Spinal cord (tissue), 10 donors: ENCODE measurements around the gene NAXD. TPM values are rescaled to one million over a fixed set of nuclear protein-coding genes. Genes with fewer than 3 reads are reported as not detected.

Source experiments
- DNase-seq, 6 donors: peaks; one replicate each; pipeline versions ENCODE4 v3.0.0 to v3.0.0-alpha.2; 2013 to 2015; ENCODE audit warnings: low spot score in 6 of 6, low read depth in 4 of 6
- H3K27ac ChIP-seq: one replicate; pipeline ENCODE4 v1.5.1; 2013; ENCODE audit warnings: low read depth, low read length, control low read depth
- H3K27me3 ChIP-seq: one replicate; pipeline ENCODE4 v1.6.1; 2013; ENCODE audit warnings: low read length; ENCODE audit not compliant: control insufficient read depth, insufficient read depth
- H3K36me3 ChIP-seq: one replicate; pipeline ENCODE4 v1.6.1; 2013; ENCODE audit warnings: low read length; ENCODE audit not compliant: control insufficient read depth, insufficient read depth
- H3K4me1 ChIP-seq: one replicate; pipeline ENCODE4 v1.6.1; 2013; ENCODE audit warnings: low read length; ENCODE audit not compliant: control insufficient read depth, insufficient read depth
- H3K4me3 ChIP-seq: one replicate; pipeline ENCODE4 v1.5.1; 2013; ENCODE audit warnings: low read depth, low read length, control low read depth
- H3K9me3 ChIP-seq: one replicate; pipeline ENCODE4 v1.6.1; 2013; ENCODE audit warnings: low read length; ENCODE audit not compliant: control insufficient read depth, insufficient read depth
- WGBS: methylation state at CpG from one replicate; pipeline ENCODE4 v1.1.5; 2013; ENCODE audit warnings: missing lambda C conversion rate; ENCODE audit not compliant: insufficient coverage; 5-methylcytosine and 5-hydroxymethylcytosine counted together
- polyA plus RNA-seq, 2 donors: library from polyadenylated mRNA; unstranded; fragments of 120-200 nt; gene quantifications; one replicate each; pipeline ENCODE4 v1.2.1, GENCODE V29; 2013; ENCODE audit not compliant: insufficient read length in 2 of 2
- total RNA-seq, 2 donors: library from RNA; depleted of rRNA in 1 of 2; stranded (reverse); fragments of 120-200 nt in 1 of 2; fragments of >200 nt in 1 of 2; gene quantifications; one replicate each; pipeline versions ENCODE4 v1.2.3 to v1.2.4, GENCODE V29; 2013 to 2014
- donor health status: healthy.

NAXD gene
- total and polyA plus RNA-seq, 4 donors = 28.1 to 64.9 (median 46.9) TPM

GRCh38 chr13:110648146-110648819, 32.9 kb downstream of the NAXD start:
- H3K9me3 ChIP-seq = no peaks in the 10 kb centered on the region
- DNase-seq = no peak
- no peak overlapping the region for H3K27ac ChIP-seq
- H3K4me3 ChIP-seq = no peak overlapping the region
- 78% methylated on average over 14 of the region's 16 CpGs for WGBS
- H3K27me3 ChIP-seq = no peaks in the 10 kb centered on the region
- peaks cover 79% of the 10 kb centered on the region for H3K36me3 ChIP-seq
- peaks cover 17% of the 10 kb centered on the region for H3K4me1 ChIP-seq

GRCh38 chr13:110648848-110649421, 33.6 kb downstream of the NAXD start:
- 74% methylated on average over 35 of the region's 35 CpGs for WGBS
- H3K27me3 ChIP-seq = no peaks in the 10 kb centered on the region
- peaks cover 74% of the 10 kb centered on the region for H3K36me3 ChIP-seq
- no peak overlapping the region for H3K4me3 ChIP-seq
- H3K27ac ChIP-seq = no peak overlapping the region
- H3K4me1 ChIP-seq = peaks cover 17% of the 10 kb centered on the region
- no peak for DNase-seq
- H3K9me3 ChIP-seq = no peaks in the 10 kb centered on the region

- DNase-seq = no peak
- H3K27me3 ChIP-seq = no peaks in the 10 kb centered on the region
- H3K27ac ChIP-seq = no peak overlapping the region
- H3K9me3 ChIP-seq = no peaks in the 10 kb centered on the region
- WGBS = 96% methylated on average over 6 of the region's 7 CpGs
- H3K36me3 ChIP-seq = peaks cover 74% of the 10 kb centered on the region
- peaks cover 14% of the 10 kb centered on the region for H3K4me1 ChIP-seq
- H3K4me3 ChIP-seq = no peak overlapping the region
These were observed 34.2 kb downstream of the NAXD start for GRCh38 chr13:110649551-110649950.

- no peak for DNase-seq
- Histone ChIP-seq H3K9me3 (no peaks in the 10 kb centered on the region), H3K4me1 (peaks cover 6% of the 10 kb centered on the region), H3K27ac (no peak overlapping the region), H3K4me3 (no peak overlapping the region), H3K27me3 (no peaks in the 10 kb centered on the region), H3K36me3 (peaks cover 66% of the 10 kb centered on the region)
- 94% methylated on average over 14 of the region's 14 CpGs for WGBS
These were observed 35.1 kb downstream of the NAXD start for GRCh38 chr13:110650436-110650835.

- Histone ChIP-seq H3K4me1 (peaks cover 6% of the 10 kb centered on the region), H3K36me3 (peaks cover 57% of the 10 kb centered on the region), H3K4me3 (no peak overlapping the region), H3K27me3 (no peaks in the 10 kb centered on the region), H3K27ac (no peak overlapping the region), H3K9me3 (no peaks in the 10 kb centered on the region)
- 98% methylated on average over 13 of the region's 14 CpGs for WGBS
- no peak for DNase-seq
These were observed 35.9 kb downstream of the NAXD start for GRCh38 chr13:110651271-110651670.

GRCh38 chr13:110651726-110652230, 36.4 kb downstream of the NAXD start:
- WGBS = 86% methylated on average over 16 of the region's 16 CpGs
- H3K36me3 ChIP-seq = peaks cover 52% of the 10 kb centered on the region
- no peaks in the 10 kb centered on the region for H3K27me3 ChIP-seq
- DNase-seq = no peak
- peaks cover 6% of the 10 kb centered on the region for H3K4me1 ChIP-seq
- H3K9me3 ChIP-seq = no peaks in the 10 kb centered on the region
- H3K4me3 ChIP-seq = no peak overlapping the region
- H3K27ac ChIP-seq = no peak overlapping the region

- Histone ChIP-seq H3K9me3 (no peaks in the 10 kb centered on the region), H3K27me3 (no peaks in the 10 kb centered on the region), H3K36me3 (peaks cover 47% of the 10 kb centered on the region), H3K27ac (no peak overlapping the region), H3K4me3 (no peak overlapping the region), H3K4me1 (peaks cover 6% of the 10 kb centered on the region)
- WGBS = 85% methylated on average over 2 of the region's 10 CpGs
- no peak for DNase-seq
These were observed 36.9 kb downstream of the NAXD start for GRCh38 chr13:110652231-110652730.

GRCh38 chr13:110652764-110653163, 37.4 kb downstream of the NAXD start:
- no peaks in the 10 kb centered on the region for H3K9me3 ChIP-seq
- 100% methylated on average over 4 of the region's 10 CpGs for WGBS

GRCh38 chr13:110653271-110653670, 37.9 kb downstream of the NAXD start:
- Histone ChIP-seq H3K27ac (no peak overlapping the region), H3K36me3 (peaks cover 45% of the 10 kb centered on the region), H3K4me3 (no peak overlapping the region), H3K27me3 (no peaks in the 10 kb centered on the region), H3K4me1 (peaks cover 6% of the 10 kb centered on the region), H3K9me3 (no peaks in the 10 kb centered on the region)
- no peak for DNase-seq
- 76% methylated on average over 12 of the region's 14 CpGs for WGBS

More at GRCh38 chr13:110652764-110653163, 37.4 kb downstream of the NAXD start:
- H3K36me3 ChIP-seq = peaks cover 45% of the 10 kb centered on the region
- H3K4me1 ChIP-seq = peaks cover 6% of the 10 kb centered on the region
- H3K27me3 ChIP-seq = no peaks in the 10 kb centered on the region
- no peak for DNase-seq
- H3K27ac ChIP-seq = no peak overlapping the region
- H3K4me3 ChIP-seq = no peak overlapping the region

GRCh38 chr13:110653851-110654250, 38.5 kb downstream of the NAXD start:
- Histone ChIP-seq H3K4me3 (no peak overlapping the region), H3K27ac (no peak overlapping the region), H3K27me3 (no peaks in the 10 kb centered on the region), H3K4me1 (peaks cover 2% of the 10 kb centered on the region), H3K9me3 (no peaks in the 10 kb centered on the region), H3K36me3 (peaks cover 40% of the 10 kb centered on the region)
- DNase-seq = no peak
- WGBS = 98% methylated on average over 14 of the region's 14 CpGs
